Vagina (tissue), 2 donors: ENCODE results near the gene COQ8A. TPM values are rescaled to one million over a fixed set of nuclear protein-coding genes. Genes with fewer than 3 reads are reported as not detected.

Experiments
- DNase-seq, 2 donors: peaks; one replicate each; pipeline ENCODE4 v3.0.0-alpha.2; 2017; ENCODE audit errors: extremely low spot score in 2 of 2
- H3K27ac ChIP-seq: fragments of 200-600 bp; sonication (generic); one replicate; pipeline ENCODE4 v1.5.1; 2019
- H3K27me3 ChIP-seq: fragments of 200-600 bp; sonication (generic); one replicate; pipeline ENCODE4 v1.5.1; 2019
- H3K36me3 ChIP-seq, 2 donors: fragments of 200-600 bp; sonication (generic); one replicate each; pipeline ENCODE4 v1.5.1; 2017 to 2019
- H3K4me1 ChIP-seq: fragments of 200-600 bp; sonication (generic); one replicate; pipeline ENCODE4 v1.5.1; 2019
- H3K4me3 ChIP-seq, 2 donors: fragments of 200-600 bp; sonication (generic); 1 replicate in 1 of 2; 2 replicates in 1 of 2; pipeline ENCODE4 v1.5.1; 2016 to 2019
- H3K9me3 ChIP-seq: fragments of 200-600 bp; sonication (generic); one replicate; pipeline ENCODE4 v1.5.1; 2019
- CTCF ChIP-seq, 3 experiments: fragments of 450-650 bp in 2 of 3; fragments of 200-600 bp in 1 of 3; sonication (generic) in 1 of 3; IDR thresholded peaks; one replicate each; pipeline ENCODE4 v1.5.1; 2017 to 2019; ENCODE audit warnings: antibody characterized with exemption in 3 of 3, mild to moderate bottlenecking in 2 of 3, moderate library complexity in 2 of 3
- POLR2A ChIP-seq, 2 donors: fragments of 450-650 bp; IDR thresholded peaks; one replicate each; pipeline ENCODE4 v1.6.1; 2017; ENCODE audit warnings: antibody characterized with exemption in 2 of 2, mild to moderate bottlenecking in 2 of 2, moderate library complexity in 2 of 2
- POLR2AphosphoS5 ChIP-seq, 2 donors: sonication (generic); formaldehyde crosslinking; IDR thresholded peaks; one replicate each; pipeline ENCODE4 v1.9.0; 2017; ENCODE audit warnings: antibody characterized with exemption in 2 of 2, mild to moderate bottlenecking in 2 of 2, low read depth in 1 of 2; ENCODE audit not compliant: insufficient read depth in 1 of 2
- intact Hi-C: fragments of 100-400 bp; cut with DNase I; formaldehyde crosslinking; loops from one replicate; pipeline ENCODE4 v1.15.1; 2023
- total RNA-seq: library from RNA; depleted of rRNA; stranded (reverse); fragments of >200 nt; gene quantifications from one replicate; pipeline ENCODE4 v1.2.3, GENCODE V29; 2016

Gene COQ8A
- total RNA-seq, 1 donor from 2014 or later: 44.9 TPM

- Histone ChIP-seq H3K9me3 (no peaks in the 10 kb centered on the region), H3K27me3 (no peaks in the 10 kb centered on the region), H3K27ac (no peak overlapping the region), H3K4me1 (peaks cover under 1% of the 10 kb centered on the region), H3K36me3 (no peaks in the 10 kb centered on the region), H3K4me3 (no peak overlapping the region)
- DNase-seq: no peak
- no peak for TF ChIP-seq CTCF (IDR thresholded peaks at IDR 0.05)
- TF ChIP-seq POLR2AphosphoS5 (IDR thresholded peaks at IDR 0.05; ENCODE audit: insufficient read depth in 1 of 2, low read depth in 1 of 2): no peak
- no peak for TF ChIP-seq POLR2A (IDR thresholded peaks at IDR 0.05)
- intact Hi-C loops: no loop called here
These were observed 31.2 kb upstream of the COQ8A start for GRCh38 chr1:226908913-226909312.

- Histone ChIP-seq H3K27ac (no peak overlapping the region), H3K9me3 (no peaks in the 10 kb centered on the region), H3K4me3 (no peak overlapping the region), H3K36me3 (no peaks in the 10 kb centered on the region), H3K4me1 (no peaks in the 10 kb centered on the region), H3K27me3 (no peaks in the 10 kb centered on the region)
- peak in 1 of 2 donors; percentile 69 for DNase-seq
- TF ChIP-seq POLR2AphosphoS5 (IDR thresholded peaks at IDR 0.05; ENCODE audit: insufficient read depth in 1 of 2, low read depth in 1 of 2) (no peak), CTCF (IDR thresholded peaks at IDR 0.05) (peak in 2 of 3 experiments; percentile 17 to 26), POLR2A (IDR thresholded peaks at IDR 0.05) (no peak)
- intact Hi-C loops: no loop called here
These were observed 27.4 kb upstream of the COQ8A start for GRCh38 chr1:226912587-226913176.

- peak in 1 of 2 donors; percentile 13 for DNase-seq
- Histone ChIP-seq H3K36me3 (no peaks in the 10 kb centered on the region), H3K27ac (no peak overlapping the region), H3K4me1 (no peaks in the 10 kb centered on the region), H3K4me3 (no peak overlapping the region), H3K9me3 (no peaks in the 10 kb centered on the region), H3K27me3 (no peaks in the 10 kb centered on the region)
- intact Hi-C loops: no loop called here
- TF ChIP-seq POLR2AphosphoS5 (IDR thresholded peaks at IDR 0.05; ENCODE audit: insufficient read depth in 1 of 2, low read depth in 1 of 2) (no peak), CTCF (IDR thresholded peaks at IDR 0.05) (no peak), POLR2A (IDR thresholded peaks at IDR 0.05) (no peak)
These were observed 24.5 kb upstream of the COQ8A start for GRCh38 chr1:226915672-226915995.

GRCh38 chr1:226916497-226916896 lies 23.6 kb upstream of the COQ8A start:
- Histone ChIP-seq H3K27ac (no peak overlapping the region), H3K36me3 (no peaks in the 10 kb centered on the region), H3K4me1 (no peaks in the 10 kb centered on the region), H3K9me3 (no peaks in the 10 kb centered on the region), H3K4me3 (no peak overlapping the region), H3K27me3 (no peaks in the 10 kb centered on the region)
- no peak for TF ChIP-seq CTCF (IDR thresholded peaks at IDR 0.05)
- TF ChIP-seq POLR2A (IDR thresholded peaks at IDR 0.05): no peak
- no peak for TF ChIP-seq POLR2AphosphoS5 (IDR thresholded peaks at IDR 0.05; ENCODE audit: insufficient read depth in 1 of 2, low read depth in 1 of 2)
- intact Hi-C loops: no loop called here
- DNase-seq: no peak

GRCh38 chr1:226919587-226919986 lies 20.5 kb upstream of the COQ8A start:
- Histone ChIP-seq H3K4me3 (no peak overlapping the region), H3K27ac (no peak overlapping the region), H3K27me3 (no peaks in the 10 kb centered on the region), H3K4me1 (no peaks in the 10 kb centered on the region), H3K9me3 (no peaks in the 10 kb centered on the region), H3K36me3 (no peaks in the 10 kb centered on the region)
- TF ChIP-seq POLR2AphosphoS5 (IDR thresholded peaks at IDR 0.05; ENCODE audit: insufficient read depth in 1 of 2, low read depth in 1 of 2) (no peak), CTCF (IDR thresholded peaks at IDR 0.05) (no peak), POLR2A (IDR thresholded peaks at IDR 0.05) (no peak)
- intact Hi-C loops: no loop called here
- peak; percentile 37 to 52 for DNase-seq
